Stimulated activated naive B cell treated with anti-CD40 and anti-IgM and Interleukin-4, amounts not matched to agents 10 μg/mL and 1 μg/mL and 100 μg/mL, for 72 hours (primary cell): ENCODE measurements around the gene FBXO36.
"Not testable (repeated sequence)": the region's sequence is repeated elsewhere in the genome, so short reads cannot be mapped to it uniquely, and the experiment has no call there.

Experiments
- ATAC-seq, 2 donors: fragments of 150-1000 bp; cut with Tn5 transposase; replicated peaks; 2 replicates each; pipeline ENCODE4 v1.10.0; 2021; ENCODE audit warnings: moderate library complexity in 1 of 2
- DNase-seq: peaks from one replicate; pipeline ENCODE4 v3.0.0; 2021
- H3K27ac Mint-ChIP-seq: one replicate; pipeline ENCODE4 v1.8.0; 2022; ENCODE audit warnings: mild to moderate bottlenecking, mixed read lengths
- H3K27me3 Mint-ChIP-seq, 2 donors: one replicate each; pipeline ENCODE4 v1.8.0; 2022; ENCODE audit warnings: mixed read lengths in 2 of 2
- H3K36me3 Mint-ChIP-seq, 2 donors: one replicate each; pipeline ENCODE4 v1.8.0; 2022; ENCODE audit warnings: mixed read lengths in 2 of 2, mild to moderate bottlenecking in 1 of 2
- H3K4me1 Mint-ChIP-seq, 2 donors: one replicate each; pipeline ENCODE4 v1.8.0; 2022; ENCODE audit warnings: mixed read lengths in 2 of 2, mild to moderate bottlenecking in 1 of 2
- H3K4me3 Mint-ChIP-seq, 2 donors: one replicate each; pipeline ENCODE4 v1.8.0; 2022; ENCODE audit warnings: mild to moderate bottlenecking in 2 of 2, mixed read lengths in 2 of 2, moderate library complexity in 1 of 2
- H3K9me3 Mint-ChIP-seq, 2 donors: one replicate each; pipeline ENCODE4 v1.8.0; 2022; ENCODE audit warnings: mixed read lengths in 2 of 2, mild to moderate bottlenecking in 1 of 2

The FBXO36 gene

DNA sequence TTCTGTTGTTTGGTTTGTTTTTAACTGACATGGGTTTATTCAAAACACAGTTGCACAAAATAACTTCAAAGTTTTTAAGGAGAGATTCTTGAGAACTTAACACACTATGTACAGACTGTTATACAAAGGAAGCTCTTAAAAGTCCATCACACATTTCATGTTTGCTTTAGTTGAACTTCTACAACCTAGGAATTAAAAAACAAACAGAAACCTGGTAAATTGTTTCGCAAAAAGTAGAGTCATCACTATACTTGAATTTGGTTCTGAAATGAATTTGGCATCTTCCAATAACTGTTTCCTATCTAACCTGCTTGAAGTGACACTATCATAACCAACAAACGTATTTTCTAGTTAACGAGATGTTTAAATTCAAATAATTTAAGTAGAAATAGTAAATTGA is 22.3 kb upstream of the FBXO36 start:
- H3K36me3 Mint-ChIP-seq, result peaks cover 22 to 24% of the 10 kb centered on the region in 2 donors
- no peaks in the 10 kb centered on the region for H3K9me3 Mint-ChIP-seq
- no peak overlapping the region for H3K4me3 Mint-ChIP-seq
- no peak for DNase-seq
- ATAC-seq, result no peak
- peaks cover 23 to 42% of the 10 kb centered on the region in 2 donors for H3K4me1 Mint-ChIP-seq
- H3K27ac Mint-ChIP-seq, result no peak overlapping the region
- H3K27me3 Mint-ChIP-seq, result no peaks in the 10 kb centered on the region

DNA sequence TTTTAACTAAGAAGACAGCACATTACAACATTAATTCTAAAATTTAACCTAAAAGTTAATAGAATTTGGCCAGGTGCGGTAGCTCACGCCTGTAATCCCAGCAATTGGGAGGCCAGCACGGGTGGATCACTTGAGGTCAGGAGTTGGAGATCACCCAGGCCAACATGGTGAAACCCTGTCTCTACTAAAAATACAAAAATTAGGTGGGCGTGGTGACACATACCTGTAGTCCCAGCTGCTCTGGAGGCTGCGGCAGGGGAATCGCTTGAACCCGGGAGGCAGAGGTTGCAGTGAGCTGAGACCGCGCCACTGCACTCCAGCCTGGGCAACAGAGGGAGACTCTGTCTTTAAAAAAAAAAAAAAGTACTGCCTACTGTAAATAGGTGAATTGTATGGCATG is 21.8 kb upstream of the FBXO36 start:
- H3K4me1 Mint-ChIP-seq, result peaks cover 23 to 42% of the 10 kb centered on the region in 2 donors
- not testable (repeated sequence) for H3K4me3 Mint-ChIP-seq, H3K27me3 Mint-ChIP-seq, H3K9me3 Mint-ChIP-seq, H3K27ac Mint-ChIP-seq, ATAC-seq, DNase-seq
- peaks cover 22 to 24% of the 10 kb centered on the region in 2 donors for H3K36me3 Mint-ChIP-seq

DNA sequence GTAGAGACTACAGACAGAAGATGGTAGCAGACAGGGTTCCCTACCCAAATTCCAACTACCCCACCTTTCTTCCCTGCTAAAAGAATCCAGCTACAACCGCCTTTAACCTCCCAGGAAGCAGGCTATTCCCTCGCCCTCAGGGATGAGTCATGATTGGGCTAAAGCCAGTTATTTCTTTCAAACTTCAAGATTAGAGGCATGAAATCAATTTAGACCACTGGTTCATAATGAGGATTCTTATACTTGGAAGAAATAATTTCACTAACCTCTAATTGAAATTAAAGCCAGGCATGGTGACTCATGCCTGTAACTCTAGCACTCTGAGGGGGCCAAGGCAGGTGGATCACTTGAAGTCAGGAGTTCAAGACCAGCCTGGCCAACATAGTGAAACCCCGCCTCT is 20.5 kb upstream of the FBXO36 start:
- H3K27ac Mint-ChIP-seq, result no peak overlapping the region
- no peak for ATAC-seq
- H3K4me3 Mint-ChIP-seq, result no peak overlapping the region
- H3K36me3 Mint-ChIP-seq, result peaks cover 22 to 24% of the 10 kb centered on the region in 2 donors
- no peaks in the 10 kb centered on the region for H3K9me3 Mint-ChIP-seq
- peaks cover 22 to 39% of the 10 kb centered on the region in 2 donors for H3K4me1 Mint-ChIP-seq
- no peaks in the 10 kb centered on the region for H3K27me3 Mint-ChIP-seq
- no peak for DNase-seq

DNA sequence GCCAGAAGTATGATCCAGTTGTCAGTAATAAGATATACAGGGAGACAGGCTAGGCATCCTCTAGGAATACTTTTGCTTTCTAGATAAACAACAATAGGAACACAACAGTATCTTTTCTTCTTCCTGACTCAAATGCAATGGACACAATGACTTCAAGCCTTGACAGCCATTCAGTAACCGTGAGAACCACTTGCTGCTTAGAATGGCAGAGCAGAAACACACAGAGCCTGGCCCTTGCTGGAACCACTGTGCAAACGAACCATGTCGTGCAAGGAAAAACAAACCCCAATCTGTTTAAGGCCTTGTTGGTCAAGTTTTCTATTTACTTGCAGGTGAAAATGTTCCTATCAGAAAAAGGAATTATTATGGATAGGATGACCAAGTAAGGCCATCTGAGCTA is 19.3 kb upstream of the FBXO36 start:
- no peaks in the 10 kb centered on the region for H3K27me3 Mint-ChIP-seq
- no peak for DNase-seq
- H3K27ac Mint-ChIP-seq, result no peak overlapping the region
- H3K4me3 Mint-ChIP-seq, result no peak overlapping the region
- ATAC-seq, result no peak
- H3K9me3 Mint-ChIP-seq, result no peaks in the 10 kb centered on the region
- H3K36me3 Mint-ChIP-seq, result peaks cover 19 to 24% of the 10 kb centered on the region in 2 donors
- H3K4me1 Mint-ChIP-seq, result peaks cover 16 to 29% of the 10 kb centered on the region in 2 donors

DNA sequence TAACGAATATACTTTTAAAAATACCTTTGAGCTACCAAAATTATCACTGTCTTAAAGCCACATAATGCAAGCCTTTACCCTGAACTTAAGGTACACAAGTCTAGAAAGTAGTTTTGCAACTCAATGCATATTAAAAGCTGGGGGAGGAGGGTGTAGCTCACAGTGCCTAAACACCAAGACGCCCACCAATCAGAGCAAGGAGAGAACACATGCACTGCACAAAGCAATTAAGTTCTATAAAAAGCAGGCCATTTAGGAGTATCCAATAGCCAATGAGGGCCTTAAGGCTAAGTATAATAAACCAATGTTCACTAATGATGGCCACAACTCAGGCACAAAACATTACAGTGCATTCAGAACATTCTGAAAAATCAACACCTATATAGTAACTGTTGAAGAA is 16.7 kb upstream of the FBXO36 start:
- Mint-ChIP-seq H3K4me3 (no peak overlapping the region), H3K4me1 (peaks cover 8 to 21% of the 10 kb centered on the region in 2 donors), H3K27me3 (no peaks in the 10 kb centered on the region), H3K9me3 (no peaks in the 10 kb centered on the region), H3K27ac (no peak overlapping the region), H3K36me3 (peaks cover 11 to 17% of the 10 kb centered on the region in 2 donors)
- no peak for ATAC-seq
- no peak for DNase-seq

DNA sequence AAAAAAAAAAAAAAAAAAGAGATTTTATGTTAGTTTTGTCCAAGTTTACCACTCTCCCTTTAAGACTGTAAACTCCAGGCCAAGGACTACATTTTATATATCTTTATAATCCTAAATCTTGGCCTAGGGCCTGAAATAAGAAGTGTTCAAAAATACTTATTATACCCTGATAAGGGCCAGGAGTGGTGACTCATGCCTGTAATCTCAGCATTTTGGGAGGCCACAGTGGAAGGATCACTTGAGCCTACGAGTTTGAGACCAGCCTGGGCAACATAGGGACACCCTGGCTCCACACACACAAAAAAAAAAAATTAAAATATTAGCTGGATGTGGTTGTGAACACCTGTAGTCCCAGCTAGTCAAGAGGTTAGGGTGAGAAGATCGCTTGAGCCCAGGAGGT is 13.2 kb upstream of the FBXO36 start:
- Mint-ChIP-seq H3K27ac (no peak overlapping the region), H3K36me3 (peaks cover 5 to 9% of the 10 kb centered on the region in 2 donors), H3K9me3 (no peaks in the 10 kb centered on the region), H3K4me1 (peaks cover 15 to 33% of the 10 kb centered on the region in 2 donors), H3K4me3 (no peak overlapping the region), H3K27me3 (no peaks in the 10 kb centered on the region)
- DNase-seq (no peak), ATAC-seq (no peak)

DNA sequence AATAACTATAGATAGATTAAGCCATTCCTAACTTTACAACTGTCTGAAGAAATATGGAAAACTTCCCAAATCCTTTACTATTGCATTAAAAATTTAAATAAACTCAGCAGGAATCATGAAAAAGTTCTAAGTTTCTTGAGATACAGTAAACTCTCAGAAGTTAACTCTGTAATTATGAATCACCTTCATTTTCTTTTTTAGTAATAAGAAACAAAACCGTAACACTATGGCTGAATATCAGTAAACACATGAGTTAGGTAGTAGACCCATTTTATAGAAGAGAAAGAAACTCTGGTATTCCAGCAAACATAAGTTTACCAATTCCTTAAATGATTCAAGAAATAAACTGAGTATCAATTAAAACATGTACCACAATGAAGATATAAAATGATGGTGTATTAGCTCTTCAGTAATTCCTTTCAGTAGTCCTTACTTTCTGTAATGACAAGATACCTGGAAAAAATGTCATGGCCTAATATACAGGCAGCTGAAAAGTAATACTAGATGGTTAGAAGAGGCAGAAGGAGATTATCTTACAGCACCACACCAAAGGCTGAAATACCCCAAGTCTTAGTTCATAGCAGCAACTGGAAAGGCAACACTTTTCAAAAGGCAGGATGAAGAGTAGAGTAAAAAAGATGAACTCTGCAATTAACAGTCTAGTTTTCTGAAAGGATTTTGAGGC is 12.0 kb upstream of the FBXO36 start:
- H3K9me3 Mint-ChIP-seq, result no peaks in the 10 kb centered on the region
- ATAC-seq (no peak), DNase-seq (no peak)
- peaks cover 20 to 45% of the 10 kb centered on the region in 2 donors for H3K4me1 Mint-ChIP-seq
- H3K27me3 Mint-ChIP-seq, result no peaks in the 10 kb centered on the region
- H3K4me3 Mint-ChIP-seq, result no peak overlapping the region
- H3K27ac Mint-ChIP-seq, result no peak overlapping the region
- H3K36me3 Mint-ChIP-seq, result peaks cover 4 to 9% of the 10 kb centered on the region in 2 donors

DNA sequence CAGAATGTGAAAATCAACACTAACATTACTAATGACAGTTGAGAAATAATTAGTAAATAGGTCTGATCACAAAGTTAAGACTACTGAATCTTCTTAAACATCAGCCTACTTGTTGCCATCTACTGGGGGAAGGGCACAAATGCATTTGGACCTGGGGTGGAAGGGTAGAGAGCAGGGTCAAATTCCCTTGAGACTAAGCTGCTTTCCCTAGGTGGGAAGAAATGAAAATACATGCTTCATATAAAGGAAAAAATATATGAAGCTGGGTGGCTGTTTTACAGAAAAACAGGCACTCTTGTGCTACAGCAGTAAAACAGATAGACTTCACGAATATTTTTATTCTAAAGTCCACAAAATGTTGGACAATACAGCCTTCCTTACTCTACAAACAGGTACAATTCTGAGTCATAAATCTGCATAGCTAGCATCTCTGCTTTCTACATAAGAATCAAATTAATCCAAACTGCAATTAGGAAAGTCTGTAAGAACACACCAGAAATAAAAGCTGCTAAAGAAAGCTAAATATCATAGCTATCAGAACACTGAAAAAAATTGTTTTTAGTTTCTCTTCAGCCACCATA is 11.4 kb upstream of the FBXO36 start:
- peaks cover 4 to 9% of the 10 kb centered on the region in 2 donors for H3K36me3 Mint-ChIP-seq
- peak; percentile 66 to 81 for ATAC-seq
- H3K4me3 Mint-ChIP-seq, result no peak overlapping the region
- no peak for DNase-seq
- no peaks in the 10 kb centered on the region for H3K9me3 Mint-ChIP-seq
- no peaks in the 10 kb centered on the region for H3K27me3 Mint-ChIP-seq
- H3K4me1 Mint-ChIP-seq, result peaks cover 20 to 45% of the 10 kb centered on the region in 2 donors
- H3K27ac Mint-ChIP-seq, result no peak overlapping the region

DNA sequence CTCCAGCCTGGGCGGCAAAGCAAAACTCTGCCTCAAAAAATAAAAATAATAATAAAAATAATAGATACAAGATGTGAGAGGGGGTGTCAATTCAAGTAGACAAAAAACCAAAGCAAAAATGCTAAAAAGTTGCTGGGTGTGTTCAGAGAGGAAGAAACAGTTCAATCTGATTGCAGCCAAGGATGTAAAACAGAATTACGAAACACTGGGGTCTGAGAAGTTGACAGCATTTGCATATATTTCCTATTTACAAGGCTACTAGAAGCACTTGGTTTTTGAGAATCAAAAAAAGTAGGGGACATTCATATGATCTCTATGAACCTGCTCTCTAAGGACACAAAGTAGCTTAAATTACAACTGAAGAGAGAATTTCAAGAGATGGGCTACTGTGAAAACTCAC is 8.1 kb upstream of the FBXO36 start:
- DNase-seq, result no peak
- no peak overlapping the region for H3K27ac Mint-ChIP-seq
- H3K4me1 Mint-ChIP-seq, result peaks cover 26 to 54% of the 10 kb centered on the region in 2 donors
- H3K27me3 Mint-ChIP-seq, result no peaks in the 10 kb centered on the region
- H3K4me3 Mint-ChIP-seq, result peak overlapping the region in 1 of 2 donors; percentile 16
- ATAC-seq, result no peak
- peaks cover 5 to 19% of the 10 kb centered on the region in 2 donors for H3K36me3 Mint-ChIP-seq
- H3K9me3 Mint-ChIP-seq, result peaks cover 2 to 4% of the 10 kb centered on the region in 2 donors

DNA sequence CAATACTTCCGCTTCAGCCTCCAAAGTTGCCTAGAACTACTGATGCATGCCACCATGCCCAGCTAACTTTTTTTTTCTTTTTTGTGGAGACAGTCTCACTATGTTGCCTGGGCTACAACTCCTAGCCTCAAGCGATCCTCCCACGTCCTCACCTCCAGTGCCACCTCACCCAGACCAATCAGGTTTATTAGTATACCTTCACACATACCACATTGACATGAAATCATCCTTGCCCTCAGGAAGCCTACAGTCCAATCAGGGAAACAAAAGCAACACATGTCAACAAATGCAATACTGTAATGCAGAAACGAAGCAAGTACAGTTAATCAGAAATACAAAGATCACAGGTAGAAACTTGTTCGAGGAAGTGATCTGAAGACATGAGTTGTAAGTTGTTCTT is 4.5 kb upstream of the FBXO36 start:
- Mint-ChIP-seq H3K4me3 (no peak overlapping the region), H3K4me1 (peaks cover 31 to 46% of the 10 kb centered on the region in 2 donors), H3K36me3 (peaks cover 10 to 27% of the 10 kb centered on the region in 2 donors), H3K9me3 (peaks cover 2 to 4% of the 10 kb centered on the region in 2 donors), H3K27ac (peak overlapping the region; percentile 56), H3K27me3 (no peaks in the 10 kb centered on the region)
- no peak for ATAC-seq
- no peak for DNase-seq

DNA sequence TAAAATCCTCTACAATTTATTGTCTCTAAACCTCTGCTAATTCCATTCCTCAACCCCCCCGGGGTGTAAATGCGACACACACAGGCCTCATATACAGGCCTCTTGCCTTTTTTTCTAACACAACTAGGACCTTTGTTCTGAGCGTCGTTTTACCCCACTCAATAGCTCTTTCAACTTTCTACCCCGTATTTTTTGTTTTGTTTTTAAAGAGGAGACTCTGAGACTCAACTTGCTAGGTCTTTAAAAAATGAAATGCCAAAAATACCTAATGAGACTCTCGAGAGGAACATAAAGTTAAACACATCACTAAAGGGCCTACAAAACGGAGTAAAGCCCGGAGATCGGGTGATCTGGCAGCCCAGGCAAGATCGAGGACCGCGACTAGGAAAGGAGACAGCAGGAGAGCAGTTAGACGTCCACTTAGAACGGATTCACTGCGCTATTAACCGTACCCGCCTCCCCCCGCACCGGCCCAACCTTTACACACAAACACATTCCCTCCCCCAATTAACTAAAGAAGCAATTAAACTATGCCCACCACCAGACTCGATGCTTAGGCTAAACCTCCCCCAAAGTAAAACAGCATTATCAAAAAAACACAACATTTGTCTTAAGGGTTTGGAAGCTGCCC is 2.2 kb upstream of the FBXO36 start:
- no peak for DNase-seq
- Mint-ChIP-seq H3K9me3 (peaks cover 2 to 4% of the 10 kb centered on the region in 2 donors), H3K27me3 (no peaks in the 10 kb centered on the region), H3K27ac (peak overlapping the region; percentile 98), H3K36me3 (peaks cover 10 to 27% of the 10 kb centered on the region in 2 donors), H3K4me3 (peak overlapping the region; percentile 96 to 98), H3K4me1 (peaks cover 23 to 31% of the 10 kb centered on the region in 2 donors)
- no peak for ATAC-seq

DNA sequence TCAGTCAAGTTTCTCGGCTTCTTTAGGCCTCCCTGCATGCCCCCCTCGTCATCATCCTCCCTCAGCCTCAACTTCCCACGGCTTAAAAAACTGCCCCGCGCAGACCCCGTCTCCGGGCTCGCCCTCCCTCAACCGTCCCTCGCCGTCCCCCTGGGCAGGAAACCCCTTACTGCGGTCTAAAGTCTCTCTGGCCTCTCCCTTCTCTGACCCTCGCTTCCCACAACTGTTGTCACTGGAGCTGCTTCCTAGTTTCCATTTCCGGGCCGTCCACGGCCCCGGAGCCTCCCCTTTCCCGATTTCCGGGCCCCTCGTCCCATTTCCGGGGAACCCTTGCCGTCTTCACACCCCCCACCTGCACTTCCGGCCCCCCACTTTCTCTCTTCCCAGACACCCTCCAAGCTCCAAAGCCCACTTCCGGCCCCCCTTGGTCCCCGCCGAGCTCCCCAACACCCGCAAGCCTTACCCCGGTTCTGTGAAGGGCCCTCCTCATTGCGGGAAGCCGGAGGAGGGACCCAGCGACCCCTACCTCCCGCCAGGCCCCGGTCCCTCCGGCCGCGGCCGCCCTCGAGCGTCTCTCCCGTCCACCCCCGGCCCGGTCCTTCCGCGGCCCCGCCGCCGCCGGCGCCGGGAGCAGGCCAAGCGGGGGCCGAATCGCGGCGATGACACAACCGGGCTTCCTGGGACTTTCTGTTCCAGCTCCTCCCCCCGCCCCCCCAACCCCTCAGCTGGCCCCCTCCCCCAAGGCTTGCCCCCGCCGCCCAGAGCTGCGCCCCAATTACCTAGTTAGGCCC is 1.0 kb upstream of the FBXO36 start:
- Mint-ChIP-seq H3K27ac (peak overlapping the region; percentile 100), H3K4me3 (peak overlapping the region; percentile 96 to 98), H3K27me3 (no peaks in the 10 kb centered on the region), H3K4me1 (peaks cover 23 to 29% of the 10 kb centered on the region in 2 donors), H3K9me3 (peaks cover 2 to 4% of the 10 kb centered on the region in 2 donors), H3K36me3 (peaks cover 10 to 27% of the 10 kb centered on the region in 2 donors)
- DNase-seq (no peak), ATAC-seq (peak; percentile 22 to 24)

DNA sequence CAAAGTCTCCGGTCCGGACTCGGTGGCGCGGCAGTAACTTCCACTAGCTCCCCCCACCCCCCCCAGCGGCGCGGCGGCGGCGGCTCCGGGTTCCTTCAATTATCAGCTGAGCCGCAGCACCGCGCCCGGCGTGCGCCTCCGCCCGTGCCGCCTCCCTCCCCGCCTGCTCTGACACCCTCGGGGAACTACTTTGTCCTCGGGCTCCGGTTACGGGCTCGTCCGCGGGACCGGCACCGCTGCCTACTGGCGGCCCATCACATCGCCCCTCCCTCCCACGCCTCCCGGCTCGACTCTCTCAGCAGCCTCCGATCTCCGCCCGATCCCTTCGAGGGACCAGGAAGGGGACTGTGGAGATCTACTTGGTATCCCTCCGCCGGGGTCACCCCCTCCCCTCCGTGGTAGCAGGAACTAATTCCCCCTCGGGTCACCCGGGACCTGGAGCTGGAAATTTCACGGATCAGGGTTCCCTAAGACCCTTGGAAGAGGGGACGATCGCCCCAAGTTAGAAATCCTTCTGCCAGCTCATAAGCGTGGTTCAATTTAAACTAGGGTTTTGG is 333 bp upstream of the FBXO36 start, which contains the start of gene TRIP12:
TSS of gene TRIP12 (minus strand) at position 118 of the 557 bp plus-strand sequence. CDS start 41,930 bp downstream, outside the sequence.
- peaks cover 2 to 4% of the 10 kb centered on the region in 2 donors for H3K9me3 Mint-ChIP-seq
- peak within 1 kb of the TSS; percentile 96 to 98 for H3K4me3 Mint-ChIP-seq
- DNase-seq (peak; percentile 93), ATAC-seq (peak; percentile 78 to 82)
- peaks cover 10 to 25% of the 10 kb centered on the region in 2 donors for H3K36me3 Mint-ChIP-seq
- H3K27me3 Mint-ChIP-seq, result no peaks in the 10 kb centered on the region
- H3K27ac Mint-ChIP-seq, result peak within 1 kb of the TSS; percentile 100
- H3K4me1 Mint-ChIP-seq, result peaks cover 21 to 22% of the 10 kb centered on the region in 2 donors

DNA sequence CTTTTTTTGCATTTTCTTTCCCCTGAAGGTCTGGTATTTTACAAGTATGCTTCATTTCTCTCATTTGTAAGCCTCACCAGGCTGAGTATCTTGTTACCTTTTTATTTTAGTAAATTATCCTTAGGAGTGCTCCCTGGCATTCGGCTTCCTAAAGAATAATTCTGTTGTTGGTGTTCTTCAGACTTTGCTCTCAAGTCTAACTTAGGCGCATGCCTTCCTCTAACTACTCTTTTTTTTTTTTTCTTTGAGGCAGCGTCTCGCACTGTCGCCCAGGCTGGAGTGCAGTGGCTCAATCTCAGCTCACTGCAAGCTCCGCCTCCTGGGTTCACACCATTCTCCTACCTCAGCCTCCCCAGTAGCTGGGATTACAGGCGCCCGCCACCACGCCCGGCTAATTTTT is 2.2 kb downstream of the FBXO36 start:
- H3K27ac Mint-ChIP-seq, DNase-seq, H3K4me3 Mint-ChIP-seq: not testable (repeated sequence)

More for the DNA sequence above, 2.2 kb downstream of the FBXO36 start:
- Mint-ChIP-seq H3K4me1 (peaks cover 11 to 14% of the 10 kb centered on the region in 2 donors), H3K36me3 (peaks cover 6 to 12% of the 10 kb centered on the region in 2 donors)
- ATAC-seq, H3K9me3 Mint-ChIP-seq, H3K27me3 Mint-ChIP-seq: not testable (repeated sequence)
